SIG-M5 treated with dmso at 0.1 percent for 504 hours (cell line): ENCODE results near the gene BDKRB2.

ENCODE experiments used
- DNase-seq: peaks from one replicate; lab custom pipeline; 2025; ENCODE audit not compliant: unreplicated experiment; lab: John Stamatoyannopoulos, UW

BDKRB2 gene

DNA sequence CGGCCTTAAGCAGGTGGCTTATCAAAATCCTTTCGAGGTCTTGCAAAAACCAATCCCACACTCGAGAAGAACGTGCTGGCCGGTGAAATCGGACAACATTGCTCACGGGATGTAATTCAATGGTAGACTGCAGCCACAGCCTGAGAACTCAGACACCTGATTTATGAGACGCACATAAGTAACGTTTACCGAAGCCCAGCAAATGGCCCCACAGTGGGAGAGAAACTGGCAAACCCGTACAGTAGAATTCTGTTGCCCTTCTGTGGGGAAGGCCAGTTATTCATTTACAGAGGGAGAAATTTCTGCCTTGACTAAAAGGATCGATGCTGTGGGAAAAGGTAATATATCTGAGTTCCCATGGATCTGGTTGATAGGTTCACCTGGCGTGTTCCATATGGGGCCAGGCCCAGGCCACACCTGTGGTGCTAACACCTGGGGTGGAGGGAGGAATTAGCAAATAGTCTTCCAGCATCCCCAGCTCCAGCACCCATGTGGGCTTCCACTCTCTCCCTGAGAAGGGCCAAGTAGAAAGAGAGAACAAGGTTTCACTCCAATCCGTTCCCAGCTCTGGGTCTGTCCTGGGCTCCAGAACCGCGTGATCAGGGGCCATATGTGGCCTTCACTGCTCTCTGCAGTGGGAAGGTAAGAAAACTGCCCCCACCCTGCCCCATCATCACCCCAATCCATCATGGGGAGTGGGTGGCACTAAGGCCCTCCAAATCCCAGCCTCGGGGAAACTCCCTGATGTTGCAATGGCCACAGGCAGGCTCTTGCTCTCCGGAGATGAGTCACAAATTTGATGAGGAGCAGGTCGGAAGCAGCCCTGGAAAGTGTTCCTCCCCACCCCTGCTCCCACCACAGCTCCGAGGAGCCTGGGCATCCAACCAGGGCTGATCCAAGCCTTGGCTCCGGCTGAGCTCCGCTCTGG is 64.1 kb downstream of the BDKRB2 start:
- DNase-seq, result peak; percentile 8

DNA sequence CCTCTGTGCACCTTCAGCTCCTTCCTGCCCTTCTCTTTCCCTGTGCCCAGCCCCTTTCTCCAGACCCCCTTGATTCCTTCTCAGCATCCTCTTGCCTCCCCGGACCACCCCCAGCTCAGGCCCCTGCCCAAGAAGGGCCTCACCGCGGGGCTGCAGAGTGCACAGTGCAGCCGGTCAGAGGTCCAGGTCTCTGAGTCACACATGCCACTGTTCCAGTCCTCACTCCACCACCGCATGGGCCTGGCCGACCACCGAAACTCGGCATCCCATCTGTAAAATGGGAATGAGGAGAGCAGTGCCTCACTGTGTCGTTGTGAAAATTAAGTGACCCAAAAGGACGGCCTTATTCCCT is 64.7 kb downstream of the BDKRB2 start:
- no peak for DNase-seq

DNA sequence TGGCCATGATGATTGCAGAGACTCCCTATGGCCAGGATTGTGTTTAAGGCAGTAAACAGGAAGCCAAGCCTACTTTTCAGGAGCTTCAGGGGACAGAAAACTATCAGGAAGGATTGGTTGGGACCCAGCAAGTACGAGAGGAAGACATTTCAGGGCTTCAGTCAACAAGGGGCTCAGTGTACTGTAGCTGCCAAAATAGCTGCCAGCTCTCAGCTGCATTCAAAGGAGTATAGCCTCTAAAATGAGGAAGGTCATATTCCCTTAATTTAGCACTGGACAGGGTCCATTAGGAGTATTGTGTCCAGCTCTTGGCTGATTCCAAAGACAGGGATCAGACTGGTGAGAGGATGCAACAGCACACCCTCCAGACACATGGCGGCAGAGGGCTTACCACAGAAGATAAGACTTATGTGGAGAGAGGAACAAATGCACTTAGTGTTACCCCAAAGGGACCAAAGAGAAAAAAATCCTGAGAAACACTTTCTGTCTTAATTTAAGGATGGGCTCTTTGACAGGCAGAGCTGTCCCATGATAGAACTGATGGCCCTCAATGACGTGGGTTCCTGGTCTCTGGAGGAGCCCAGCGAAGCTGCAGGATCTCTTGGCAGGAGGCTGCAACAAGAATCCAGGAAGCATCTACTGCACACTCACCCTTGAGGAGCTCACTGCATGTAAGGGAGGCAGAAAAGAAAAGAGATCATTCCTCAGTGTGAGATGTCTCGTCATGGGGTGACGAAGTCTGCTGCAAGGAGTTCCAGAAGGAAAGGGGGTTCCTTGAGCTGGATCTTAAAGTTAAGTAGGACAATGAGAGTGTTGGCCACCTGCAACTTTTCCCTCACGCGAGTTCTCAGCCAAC is 66.2 kb downstream of the BDKRB2 start:
- DNase-seq, result no peak

DNA sequence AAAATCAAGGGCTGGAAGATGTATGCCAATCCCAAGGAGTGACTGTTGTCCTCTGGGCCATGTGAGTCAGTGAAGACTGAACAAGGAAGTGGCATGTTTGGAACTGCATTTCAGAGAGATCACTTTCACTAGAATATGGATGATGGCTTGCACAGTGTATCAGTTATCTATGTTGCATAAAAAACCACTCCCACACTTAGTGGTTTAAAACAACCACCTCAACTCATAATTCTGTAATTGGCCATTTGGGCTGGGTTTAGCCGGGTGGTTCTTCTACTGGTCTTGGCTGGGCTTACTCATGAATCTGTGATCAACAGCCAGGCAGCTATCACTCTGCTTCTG is 66.8 kb downstream of the BDKRB2 start:
- peak; percentile 25 for DNase-seq

DNA sequence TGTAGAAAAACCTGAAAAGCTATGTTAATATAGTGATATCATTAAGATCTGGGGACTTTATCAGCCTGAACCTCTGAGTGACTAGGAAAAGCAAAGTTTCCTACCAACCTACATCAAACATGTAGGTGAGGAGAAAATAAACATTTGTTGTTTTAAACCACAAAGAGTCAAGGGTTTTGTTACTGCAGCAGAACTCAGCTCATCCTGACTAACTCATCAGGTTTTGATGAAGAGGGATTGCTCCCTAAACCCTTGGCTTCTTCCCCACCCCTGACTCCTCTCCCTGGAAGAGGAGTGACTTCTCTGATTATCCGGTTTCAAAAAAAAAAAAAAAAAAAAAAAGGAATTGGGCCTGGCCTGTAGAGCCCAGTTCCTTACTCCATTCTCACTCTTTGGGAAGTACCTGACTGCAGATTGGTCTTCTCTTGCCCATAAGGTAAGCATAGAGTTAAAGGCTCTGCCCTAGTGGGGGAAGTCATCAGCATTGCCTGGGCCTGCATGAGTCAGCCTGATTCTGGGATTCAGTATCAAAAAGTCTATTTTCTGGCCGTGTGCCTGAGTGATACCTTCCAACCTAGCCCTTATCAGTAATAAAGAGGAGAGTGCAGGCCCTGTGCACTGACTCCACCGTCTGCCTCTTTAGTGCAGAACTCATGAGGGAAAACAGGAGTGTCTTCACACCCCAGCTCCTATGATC is 68.3 kb downstream of the BDKRB2 start:
- DNase-seq, result no peak

DNA sequence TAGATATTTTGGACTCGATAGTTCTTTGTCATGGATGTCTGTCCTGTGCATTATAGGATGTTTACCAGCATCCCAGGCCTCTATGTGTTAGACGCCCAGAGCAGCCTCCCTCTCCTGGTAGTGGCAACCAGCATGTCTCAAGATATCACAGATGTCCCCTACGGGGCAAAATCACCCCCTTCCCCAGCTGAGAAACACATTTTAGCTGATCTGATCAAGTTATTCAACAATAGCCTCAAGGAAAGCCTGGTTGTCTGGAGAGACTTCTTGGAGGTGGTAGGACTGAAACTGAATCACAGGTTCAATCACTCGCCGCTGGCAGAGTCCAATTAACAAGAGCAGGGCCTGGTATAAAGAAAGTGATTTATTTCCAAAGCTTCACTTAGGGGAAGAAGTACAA is 69.0 kb downstream of the BDKRB2 start:
- no peak for DNase-seq

DNA sequence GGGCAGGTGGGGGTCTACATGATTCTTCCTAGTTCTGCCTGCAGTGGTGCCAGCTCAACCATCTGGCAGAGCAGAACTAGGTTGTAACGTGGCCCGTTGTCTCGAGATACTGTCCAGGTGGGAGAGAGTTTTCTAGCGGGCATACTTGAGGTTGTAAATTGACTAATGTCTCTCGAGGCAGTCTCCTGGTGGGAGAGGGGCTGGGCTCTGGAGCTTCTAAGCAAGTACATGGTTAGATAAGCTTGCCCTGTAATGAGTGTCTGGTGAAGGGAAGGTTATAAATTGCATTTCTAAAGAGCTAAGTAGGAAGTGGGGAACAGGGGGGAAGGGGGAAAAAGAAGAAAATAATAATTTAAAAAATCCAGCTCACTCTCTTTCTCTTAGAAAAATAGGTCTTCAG is 69.5 kb downstream of the BDKRB2 start:
- DNase-seq, result no peak

DNA sequence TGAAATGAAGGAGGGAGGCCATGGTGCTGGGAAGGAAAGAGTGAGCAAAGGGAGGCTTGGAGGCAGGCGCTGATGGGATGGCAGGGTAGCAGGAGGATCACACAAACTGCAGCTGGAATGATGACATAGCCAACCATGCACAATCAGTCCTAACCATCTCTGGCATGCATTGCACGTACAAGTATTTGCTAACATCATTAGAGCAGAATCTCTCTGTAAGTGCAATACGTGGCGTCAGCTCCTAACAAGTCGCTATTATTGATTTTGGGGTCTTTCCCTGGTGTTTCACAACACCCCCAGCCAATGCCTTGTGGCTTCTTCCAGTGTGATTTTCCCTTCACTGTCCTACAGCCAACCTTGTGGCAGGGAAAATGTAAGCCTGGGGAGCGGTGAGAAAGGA is 69.9 kb downstream of the BDKRB2 start:
- DNase-seq, result no peak

DNA sequence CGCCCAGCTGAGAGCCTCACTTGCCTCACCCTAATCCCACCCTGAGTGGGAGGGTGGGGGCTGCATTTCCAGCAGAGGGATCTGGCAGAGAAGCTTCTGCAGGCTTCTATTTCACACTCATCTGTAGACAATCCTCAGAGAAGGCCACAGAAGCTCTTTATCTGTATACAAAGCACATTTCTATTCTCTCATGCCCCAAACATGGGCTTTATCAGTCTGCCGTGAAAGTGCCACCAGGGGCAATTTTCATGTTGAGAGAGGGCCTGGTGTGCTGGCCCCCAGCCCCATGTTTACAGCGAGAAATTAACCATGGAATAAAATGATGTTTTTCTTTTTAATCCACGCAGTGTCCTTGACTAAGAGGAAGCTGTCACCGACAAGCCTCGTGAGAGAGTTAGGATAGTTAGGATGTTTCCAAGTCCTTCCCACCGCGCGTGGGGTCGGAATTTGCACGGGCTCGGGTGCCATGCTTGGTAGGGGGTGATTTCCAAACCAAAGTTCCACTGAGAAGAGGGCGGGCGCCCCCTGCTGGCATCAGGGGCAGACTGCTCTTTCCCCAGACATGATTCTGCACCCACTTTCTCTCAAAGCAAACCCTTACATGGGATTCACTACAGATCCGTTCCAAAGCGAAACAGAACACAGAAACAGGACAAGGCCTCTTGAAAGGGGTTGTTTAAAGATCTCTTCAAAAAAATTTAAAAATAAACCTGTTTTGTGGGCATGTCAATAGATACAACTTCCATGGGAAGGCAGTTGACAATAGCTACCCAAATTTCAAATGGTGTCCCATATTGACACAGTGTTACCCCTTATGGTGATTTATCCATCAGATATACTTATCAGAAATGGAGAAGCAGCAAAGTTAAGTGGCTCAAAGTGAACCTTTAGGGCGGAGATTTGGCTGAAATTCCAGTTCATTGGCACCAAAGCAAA is 70.8 kb downstream of the BDKRB2 start:
- peak; percentile 42 for DNase-seq

DNA sequence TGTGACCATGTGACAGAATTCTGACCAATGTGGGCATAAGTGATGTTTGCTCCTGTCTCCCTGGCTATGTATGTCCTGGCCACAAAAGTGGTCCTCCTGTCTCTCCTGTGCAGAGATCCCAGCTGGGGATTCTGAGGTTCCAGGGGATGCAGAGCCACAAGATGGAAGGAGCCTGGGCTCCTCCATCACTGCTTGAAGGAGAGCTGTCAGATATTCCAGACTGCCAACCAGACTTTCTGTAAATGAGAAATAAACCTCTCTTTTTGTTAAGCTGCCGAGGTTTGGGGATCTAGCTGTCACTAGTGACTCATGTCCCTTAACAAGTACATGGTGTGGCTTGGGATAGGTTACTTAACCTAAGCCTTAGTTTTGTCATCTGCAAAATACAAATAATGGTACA is 73.3 kb downstream of the BDKRB2 start:
- no peak for DNase-seq

DNA sequence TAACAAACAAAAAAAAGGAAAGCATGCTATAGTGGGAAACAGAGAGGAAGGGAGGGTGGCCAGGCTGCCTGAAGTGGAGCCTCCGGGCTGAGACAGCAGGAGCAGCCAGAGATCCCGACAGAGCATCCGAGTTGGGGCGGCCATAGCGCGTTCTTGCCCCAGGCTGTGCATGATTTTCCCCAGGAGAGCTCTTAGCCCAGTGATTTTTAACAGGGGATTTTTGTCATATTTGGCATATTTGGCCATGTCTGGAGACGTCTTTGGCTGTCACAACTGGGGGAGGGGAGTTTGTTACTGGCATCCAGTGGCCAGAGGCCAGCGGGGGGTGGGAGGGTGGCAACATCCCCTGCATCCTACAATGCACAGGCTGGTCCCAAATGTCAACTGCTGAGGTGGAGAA is 74.9 kb downstream of the BDKRB2 start:
- DNase-seq, result no peak

DNA sequence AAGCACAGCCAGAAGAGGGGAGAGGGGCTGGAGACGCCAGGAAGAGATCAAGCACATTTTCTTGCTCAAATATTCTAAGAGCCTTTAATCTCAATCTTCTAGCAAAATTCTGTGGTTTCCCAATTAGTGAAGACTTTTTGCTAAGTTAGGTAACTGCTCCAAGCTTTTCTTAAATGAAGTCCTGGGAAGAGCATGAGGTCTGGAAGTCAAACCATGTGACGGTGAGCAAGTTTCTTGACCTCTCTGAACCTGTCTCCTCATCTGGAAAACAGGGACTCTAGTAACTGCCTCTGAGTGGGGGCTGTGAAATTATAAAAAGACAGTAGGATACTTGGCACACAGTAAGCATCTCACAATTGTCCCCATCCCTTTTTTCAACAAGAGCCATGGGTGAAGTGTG is 75.5 kb downstream of the BDKRB2 start:
- DNase-seq, result no peak

DNA sequence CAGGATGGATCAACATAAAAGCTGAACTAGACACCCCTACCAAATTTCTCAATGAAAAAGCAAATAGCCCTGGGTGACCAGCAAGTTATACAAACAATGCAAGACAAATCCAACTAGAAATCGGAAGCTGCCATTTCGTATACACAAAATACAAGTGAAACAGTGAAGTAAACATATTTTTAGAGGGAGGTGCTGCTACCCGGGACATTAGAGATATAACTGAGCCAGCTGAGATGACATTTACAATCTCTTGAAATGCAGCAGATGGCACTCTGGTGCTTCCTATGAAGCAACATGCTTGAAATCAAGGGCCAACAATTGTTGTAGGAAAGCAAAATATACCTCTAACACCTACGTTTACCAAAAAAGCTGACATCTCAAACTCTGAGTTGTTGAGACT is 76.8 kb downstream of the BDKRB2 start:
- no peak for DNase-seq

DNA sequence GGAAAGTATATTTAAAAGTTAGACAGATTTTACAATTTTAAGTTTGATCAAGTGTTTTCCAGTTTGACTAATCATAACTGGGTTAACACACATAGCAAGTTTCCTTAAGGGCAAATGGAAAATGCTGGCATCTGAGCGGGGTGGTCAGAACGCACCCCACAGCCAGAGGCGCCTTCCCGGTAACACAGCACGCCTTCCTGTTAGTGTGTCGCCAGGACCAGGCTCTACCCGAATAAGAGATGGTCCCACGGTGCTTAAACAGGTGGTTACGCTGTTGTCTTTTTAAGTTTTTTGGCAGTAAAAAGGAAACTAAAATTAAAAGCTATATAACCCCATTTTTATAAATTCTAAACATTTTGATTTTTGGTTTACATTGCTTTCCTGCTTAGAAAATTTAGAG is 79.4 kb downstream of the BDKRB2 start:
- DNase-seq, result no peak

DNA sequence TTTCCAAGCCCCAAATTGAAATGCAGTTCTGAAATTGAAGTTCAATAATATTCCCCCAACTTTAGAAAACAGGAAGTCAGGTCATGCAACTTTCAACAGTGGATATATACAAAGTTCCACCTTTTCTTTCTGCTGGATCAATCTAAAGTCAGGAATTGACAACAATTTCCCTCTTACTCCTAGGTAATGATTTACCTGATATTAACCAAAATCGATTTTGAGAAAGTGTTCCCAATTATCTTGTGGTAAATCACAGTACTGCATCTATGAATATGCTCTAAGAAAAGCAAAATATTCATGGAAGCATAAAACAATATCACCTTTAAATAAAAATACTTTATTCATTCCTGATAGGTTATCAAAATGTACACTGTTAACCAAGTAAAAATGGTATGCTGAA is 79.8 kb downstream of the BDKRB2 start:
- DNase-seq, result no peak

DNA sequence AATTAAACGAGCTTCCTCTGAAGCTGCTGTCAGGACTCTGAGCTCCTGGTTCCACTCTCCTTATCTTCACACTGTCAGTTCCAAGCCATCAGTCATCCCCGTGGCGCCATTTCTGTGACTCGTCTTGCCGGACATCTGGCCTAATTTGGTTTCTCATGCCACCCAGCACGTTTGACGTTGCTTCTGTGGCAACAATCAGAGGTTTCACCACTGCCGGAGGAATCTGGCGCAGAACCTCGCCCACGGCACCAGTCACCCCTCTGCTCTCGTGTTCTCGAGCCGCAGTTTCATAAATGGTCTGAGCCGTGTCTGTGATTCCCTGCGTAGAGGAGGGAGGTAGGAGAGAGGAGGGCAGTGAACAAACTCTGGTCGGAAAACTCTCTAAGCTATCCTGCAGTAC is 81.0 kb downstream of the BDKRB2 start:
- DNase-seq, result no peak

DNA sequence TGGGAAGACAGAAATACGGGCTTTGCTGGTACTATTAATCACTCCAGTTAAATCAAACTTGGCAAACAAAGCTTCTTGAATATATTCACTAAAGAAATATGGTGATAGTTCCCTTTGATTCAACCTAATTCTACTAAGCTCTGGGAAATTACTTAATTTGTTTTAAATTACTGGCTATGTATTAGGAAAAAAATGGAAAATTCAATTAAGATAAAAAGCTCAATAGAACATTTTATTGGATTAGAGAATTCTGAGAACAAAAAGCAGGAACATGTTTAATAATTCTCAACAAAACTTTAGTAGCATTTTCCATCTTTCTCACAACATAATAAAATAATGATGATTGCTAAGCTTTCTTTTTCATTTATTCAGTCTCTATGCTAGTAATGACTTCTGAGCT is 81.6 kb downstream of the BDKRB2 start:
- no peak for DNase-seq

DNA sequence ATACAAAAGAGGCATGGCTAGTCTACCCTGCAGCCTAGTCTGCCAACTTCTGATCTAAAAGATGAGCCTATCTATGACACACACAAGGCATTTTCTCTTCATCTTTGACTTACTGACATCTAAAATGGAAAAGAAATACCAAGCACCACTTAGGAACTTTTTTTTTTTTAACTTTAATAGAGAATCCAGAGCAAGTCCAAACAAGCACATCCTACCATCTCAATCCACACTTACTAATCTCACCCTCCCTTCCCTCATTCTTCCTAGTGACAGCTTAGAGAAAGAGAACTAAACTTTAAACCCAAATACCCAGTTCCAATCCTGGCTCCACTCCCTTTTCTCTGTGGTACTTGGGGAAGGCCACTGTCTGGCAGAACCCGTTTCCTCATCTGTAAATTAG is 83.2 kb downstream of the BDKRB2 start:
- DNase-seq, result no peak
